Loucy (cell line): Measurements from ENCODE around the gene CRABP1.

Experiments
- H2AFZ ChIP-seq: fragments of 200-600 bp; sonication (generic); 2 replicates; pipeline ENCODE4 v1.6.0; 2016; ENCODE audit warnings: antibody characterized with exemption, mild to moderate bottlenecking, low read length, moderate library complexity
- H3F3A ChIP-seq: fragments of 200-600 bp; 2 replicates; pipeline ENCODE4 v1.6.0; 2016; ENCODE audit warnings: antibody characterized with exemption, low read depth, mild to moderate bottlenecking
- H3K27me3 ChIP-seq: fragments of 200-600 bp; sonication (generic); 2 replicates; pipeline ENCODE4 v1.6.1; 2014; ENCODE audit warnings: low read length, mild to moderate bottlenecking; ENCODE audit not compliant: insufficient read depth, poor library complexity, severe bottlenecking
- H3K36me3 ChIP-seq: fragments of 200-600 bp; sonication (generic); 2 replicates; pipeline ENCODE4 v1.6.1; 2016; ENCODE audit warnings: low read length; ENCODE audit not compliant: insufficient read depth
- H3K4me1 ChIP-seq: fragments of 200-600 bp; sonication (generic); 2 replicates; pipeline ENCODE4 v1.5.1; 2014; ENCODE audit warnings: low read length, mild to moderate bottlenecking; ENCODE audit not compliant: insufficient read depth, poor library complexity, severe bottlenecking
- H3K4me2 ChIP-seq: fragments of 200-600 bp; sonication (generic); 2 replicates; pipeline ENCODE4 v1.6.0; 2014; ENCODE audit warnings: antibody characterized with exemption, low read length, low read depth, mild to moderate bottlenecking; ENCODE audit not compliant: poor library complexity, severe bottlenecking
- H3K4me3 ChIP-seq: fragments of 200-600 bp; sonication (generic); 2 replicates; pipeline ENCODE4 v1.5.1; 2014; ENCODE audit warnings: low read length, mild to moderate bottlenecking, mixed read lengths; ENCODE audit not compliant: poor library complexity, severe bottlenecking
- H3K79me2 ChIP-seq: fragments of 200-600 bp; sonication (generic); 2 replicates; pipeline ENCODE4 v1.6.1; 2014; ENCODE audit warnings: low read length; ENCODE audit not compliant: insufficient read depth
- H3K9ac ChIP-seq: fragments of 200-600 bp; sonication (generic); 2 replicates; pipeline ENCODE4 v1.6.0; 2014; ENCODE audit warnings: mild to moderate bottlenecking, low read depth, low read length, moderate library complexity; ENCODE audit not compliant: poor library complexity, severe bottlenecking
- H3K9me2 ChIP-seq: fragments of 200-600 bp; sonication (generic); replicated peaks from 2 replicates; pipeline ENCODE4 v1.6.1; 2016; ENCODE audit warnings: low read depth, low read length, mixed read lengths
- H3K9me3 ChIP-seq: fragments of 200-600 bp; sonication (generic); 2 replicates; pipeline ENCODE4 v1.6.1; 2014; ENCODE audit warnings: mild to moderate bottlenecking, antibody characterized with exemption, low read length, low read depth; ENCODE audit not compliant: insufficient read depth
- H4K20me1 ChIP-seq: fragments of 200-600 bp; sonication (generic); 2 replicates; pipeline ENCODE4 v1.6.0; 2014; ENCODE audit warnings: antibody characterized with exemption, low read length, mild to moderate bottlenecking; ENCODE audit not compliant: insufficient read depth, poor library complexity, severe bottlenecking
- EZH2phosphoT487 ChIP-seq: fragments of 200-600 bp; IDR thresholded peaks from 2 replicates; pipeline ENCODE4 v1.6.1; 2018; ENCODE audit warnings: antibody characterized with exemption, mild to moderate bottlenecking, moderate library complexity, borderline replicate concordance
- TF ChIP-seq, protein P1 (sequence below): fragments of 200-600 bp; sonication (generic); conservative IDR thresholded peaks from 2 replicates; pipeline ENCODE4 v1.5.1; 2014; ENCODE audit warnings: mild to moderate bottlenecking, antibody characterized with exemption, low read length

CRABP1 gene

DNA sequence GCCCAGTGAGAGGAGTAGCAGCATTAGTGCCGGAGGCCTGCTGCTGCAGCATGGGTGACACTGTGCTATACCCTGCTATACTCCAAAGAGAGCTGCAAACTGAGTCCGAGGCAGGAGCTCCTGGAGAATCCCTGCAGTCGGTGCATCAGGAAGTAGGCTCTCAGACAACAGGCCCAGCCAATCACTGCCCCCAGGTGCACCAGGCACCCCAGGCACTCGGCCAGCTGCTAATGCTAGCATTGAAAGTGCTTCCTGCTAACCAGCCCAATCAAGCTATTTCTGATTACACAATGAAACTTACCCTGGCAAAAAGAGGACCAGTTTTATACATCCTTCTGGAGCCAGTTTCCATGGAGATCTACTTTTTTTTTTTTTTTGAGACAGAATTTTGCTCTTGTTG lies 52.3 kb downstream of the CRABP1 start:
- Histone ChIP-seq H3K9me2 (no peaks in the 10 kb centered on the region), H4K20me1 (no peaks in the 10 kb centered on the region), H3K4me2 (no peak overlapping the region), H3K79me2 (no peaks in the 10 kb centered on the region), H3K4me1 (no peaks in the 10 kb centered on the region), H3K9me3 (no peaks in the 10 kb centered on the region), H3K27me3 (no peaks in the 10 kb centered on the region), H3K4me3 (no peak overlapping the region), H3F3A (no peaks in the 10 kb centered on the region), H2AFZ (no peak overlapping the region), H3K9ac (no peak overlapping the region), H3K36me3 (no peaks in the 10 kb centered on the region)
- TF ChIP-seq, protein P1, sequence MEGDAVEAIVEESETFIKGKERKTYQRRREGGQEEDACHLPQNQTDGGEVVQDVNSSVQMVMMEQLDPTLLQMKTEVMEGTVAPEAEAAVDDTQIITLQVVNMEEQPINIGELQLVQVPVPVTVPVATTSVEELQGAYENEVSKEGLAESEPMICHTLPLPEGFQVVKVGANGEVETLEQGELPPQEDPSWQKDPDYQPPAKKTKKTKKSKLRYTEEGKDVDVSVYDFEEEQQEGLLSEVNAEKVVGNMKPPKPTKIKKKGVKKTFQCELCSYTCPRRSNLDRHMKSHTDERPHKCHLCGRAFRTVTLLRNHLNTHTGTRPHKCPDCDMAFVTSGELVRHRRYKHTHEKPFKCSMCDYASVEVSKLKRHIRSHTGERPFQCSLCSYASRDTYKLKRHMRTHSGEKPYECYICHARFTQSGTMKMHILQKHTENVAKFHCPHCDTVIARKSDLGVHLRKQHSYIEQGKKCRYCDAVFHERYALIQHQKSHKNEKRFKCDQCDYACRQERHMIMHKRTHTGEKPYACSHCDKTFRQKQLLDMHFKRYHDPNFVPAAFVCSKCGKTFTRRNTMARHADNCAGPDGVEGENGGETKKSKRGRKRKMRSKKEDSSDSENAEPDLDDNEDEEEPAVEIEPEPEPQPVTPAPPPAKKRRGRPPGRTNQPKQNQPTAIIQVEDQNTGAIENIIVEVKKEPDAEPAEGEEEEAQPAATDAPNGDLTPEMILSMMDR, result no peak
- TF ChIP-seq EZH2phosphoT487, result no peak

DNA sequence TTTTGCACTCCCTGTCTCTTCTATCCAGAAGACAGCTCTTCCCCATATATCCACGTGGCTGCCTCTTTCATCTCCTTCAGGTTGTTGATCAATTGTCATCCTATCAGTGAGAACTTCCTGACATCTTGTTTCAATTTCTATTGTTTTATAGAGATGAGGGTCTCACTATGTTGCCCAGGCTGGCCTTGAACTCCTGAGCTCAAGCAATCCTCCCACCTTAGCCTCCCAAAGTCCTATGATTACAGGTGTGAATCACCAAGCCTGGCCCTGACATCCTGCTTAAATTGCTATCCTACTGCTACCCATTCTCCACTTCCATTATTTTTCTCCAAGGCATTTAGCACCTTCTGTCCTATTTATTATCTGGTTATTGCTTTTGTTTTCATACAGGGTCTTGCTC lies 53.0 kb downstream of the CRABP1 start:
- H3K79me2 ChIP-seq, result no peaks in the 10 kb centered on the region
- no peak overlapping the region for H3K4me3 ChIP-seq
- no peak for TF ChIP-seq EZH2phosphoT487
- TF ChIP-seq, protein P1, result no peak
- no peaks in the 10 kb centered on the region for H3K9me3 ChIP-seq
- H4K20me1 ChIP-seq, result no peaks in the 10 kb centered on the region
- H3K9me2 ChIP-seq, result no peaks in the 10 kb centered on the region
- H3F3A ChIP-seq, result no peaks in the 10 kb centered on the region
- H3K9ac ChIP-seq, result no peak overlapping the region
- H3K4me1 ChIP-seq, result no peaks in the 10 kb centered on the region
- no peak overlapping the region for H3K4me2 ChIP-seq
- H3K27me3 ChIP-seq, result no peaks in the 10 kb centered on the region
- no peak overlapping the region for H2AFZ ChIP-seq
- H3K36me3 ChIP-seq, result no peaks in the 10 kb centered on the region

DNA sequence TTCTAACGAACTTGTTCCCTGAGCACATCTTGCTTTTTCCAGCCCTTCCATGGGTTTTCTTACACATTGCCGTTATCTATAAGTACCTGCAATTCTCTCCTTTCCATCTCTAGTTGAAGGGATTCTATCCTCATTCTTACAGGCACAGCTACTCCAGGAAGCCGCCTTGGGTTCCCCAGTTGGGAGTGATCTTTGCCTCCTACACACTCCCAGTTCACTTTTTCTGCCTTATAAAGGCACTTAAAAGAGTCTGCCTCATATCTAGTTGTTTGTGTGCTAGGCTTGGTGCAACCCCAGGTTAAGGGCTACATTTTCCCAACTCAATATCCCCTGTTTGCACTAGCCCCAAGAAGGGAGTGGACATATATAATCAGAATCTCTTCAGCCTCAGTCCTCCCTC lies 53.9 kb downstream of the CRABP1 start:
- Histone ChIP-seq H3K4me1 (no peaks in the 10 kb centered on the region), H3K79me2 (no peaks in the 10 kb centered on the region), H3K36me3 (no peaks in the 10 kb centered on the region), H3K4me3 (no peak overlapping the region), H4K20me1 (no peaks in the 10 kb centered on the region), H3K9me2 (no peaks in the 10 kb centered on the region), H3K9ac (no peak overlapping the region), H3K27me3 (no peaks in the 10 kb centered on the region), H3K9me3 (no peaks in the 10 kb centered on the region), H3K4me2 (no peak overlapping the region), H2AFZ (no peak overlapping the region), H3F3A (no peaks in the 10 kb centered on the region)
- TF ChIP-seq, protein P1, result no peak
- TF ChIP-seq EZH2phosphoT487, result no peak
